Measurements from ENCODE around the gene CHD2.

DNA sequence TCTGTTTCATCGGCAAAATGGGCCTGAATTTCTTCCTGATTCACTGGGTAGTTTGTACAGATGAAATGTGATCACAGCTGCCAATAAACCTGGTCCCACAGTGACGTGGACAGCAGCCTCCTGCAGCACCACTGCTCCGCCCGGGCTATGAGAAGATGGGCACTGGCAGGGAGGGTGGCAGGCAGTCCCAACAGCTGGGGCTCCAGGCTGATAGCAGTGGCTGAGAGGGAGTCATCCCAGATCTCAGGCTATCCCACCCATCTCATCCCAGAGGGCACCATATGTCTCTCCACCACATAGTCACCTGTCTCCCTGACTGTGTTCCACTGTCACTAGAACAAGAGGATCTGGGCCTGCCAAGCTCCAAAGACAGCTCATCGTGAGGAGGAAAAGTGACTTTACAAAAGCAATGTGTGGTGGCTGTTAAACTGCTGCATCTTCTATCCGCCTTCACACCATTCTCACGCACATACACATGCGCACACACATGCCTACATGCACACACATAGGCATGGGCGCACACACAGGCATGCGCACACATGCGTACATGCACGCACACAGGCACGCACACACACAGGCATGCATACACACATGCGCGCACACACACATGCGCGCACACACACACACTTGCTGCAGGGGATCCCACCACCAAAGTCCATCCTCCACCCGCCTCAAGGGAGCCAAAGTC, 142.7 kb downstream of the CHD2 start:
- TF ChIP-seq POLR2A (IDR thresholded peaks at IDR 0.05) (no peak), CTCF (IDR thresholded peaks at IDR 0.05) (no peak), POLR2AphosphoS5 (IDR thresholded peaks at IDR 0.05) (no peak)
